ENCODE data around the gene TFEB. TPM values are rescaled to one million over a fixed set of nuclear protein-coding genes. Genes with fewer than 3 reads are reported as not detected.

Gene TFEB
- polyA plus RNA-seq, 4 donors = 4.5 to 10.2 (median 9.1) TPM

GRCh38 chr6:41693281-41694240 lies 41.8 kb downstream of the TFEB start:
- no peak for DNase-seq (ENCODE audit: low read depth in 4 of 4, low spot score in 3 of 4)

GRCh38 chr6:41692730-41693129 lies 42.7 kb downstream of the TFEB start:
- DNase-seq (ENCODE audit: low read depth in 4 of 4, low spot score in 3 of 4) = no peak

- DNase-seq (ENCODE audit: low read depth in 4 of 4, low spot score in 3 of 4) = no peak
These were observed 43.2 kb downstream of the TFEB start for GRCh38 chr6:41692080-41692675.

GRCh38 chr6:41691426-41692079 lies 43.9 kb downstream of the TFEB start:
- DNase-seq (ENCODE audit: low read depth in 4 of 4, low spot score in 3 of 4) = no peak

- no peak for DNase-seq (ENCODE audit: low read depth in 4 of 4, low spot score in 3 of 4)
These were observed 44.7 kb downstream of the TFEB start for GRCh38 chr6:41690541-41691330.

DNA sequence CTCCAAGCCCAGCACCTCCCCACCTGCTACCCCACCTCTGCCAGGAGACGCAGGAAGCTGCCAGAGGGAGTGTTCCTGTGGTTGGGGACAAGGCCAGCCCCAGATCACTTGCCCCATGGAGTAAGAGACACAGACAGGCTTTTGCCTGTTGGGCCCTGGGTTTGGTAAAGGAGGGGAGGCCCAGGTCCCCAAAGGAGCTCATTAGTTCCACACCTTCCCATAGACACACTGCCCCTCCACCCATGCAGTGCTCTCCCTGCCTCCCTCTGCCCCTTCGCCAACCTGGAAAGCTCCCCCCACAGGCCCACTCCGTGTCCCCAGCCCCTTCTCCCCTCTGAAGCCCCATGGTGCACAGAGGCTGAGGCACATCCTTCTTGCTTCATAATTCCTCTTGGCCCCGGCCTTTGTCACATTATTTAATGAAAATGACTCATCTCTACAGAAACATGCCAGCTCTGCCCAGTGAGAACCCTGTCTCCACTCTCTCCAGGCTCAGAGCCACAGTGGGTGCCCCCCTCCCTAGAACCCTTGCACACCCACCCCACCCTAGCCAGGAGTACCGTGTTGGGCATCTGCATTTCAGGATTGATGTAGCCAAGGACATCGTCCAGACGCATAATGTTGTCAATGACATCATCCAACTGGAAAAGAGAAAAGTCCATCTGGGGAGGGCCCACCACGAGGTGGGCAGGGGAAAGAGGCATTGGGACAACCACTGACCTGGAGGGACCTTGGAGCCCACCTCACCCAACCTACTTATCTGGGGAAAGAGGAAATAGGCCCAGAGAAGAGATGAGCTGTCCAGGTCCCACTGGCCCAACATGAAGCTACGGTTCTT lies 46.0 kb downstream of the TFEB start:
- no peak for DNase-seq (ENCODE audit: low read depth in 4 of 4, low spot score in 3 of 4)

DNA sequence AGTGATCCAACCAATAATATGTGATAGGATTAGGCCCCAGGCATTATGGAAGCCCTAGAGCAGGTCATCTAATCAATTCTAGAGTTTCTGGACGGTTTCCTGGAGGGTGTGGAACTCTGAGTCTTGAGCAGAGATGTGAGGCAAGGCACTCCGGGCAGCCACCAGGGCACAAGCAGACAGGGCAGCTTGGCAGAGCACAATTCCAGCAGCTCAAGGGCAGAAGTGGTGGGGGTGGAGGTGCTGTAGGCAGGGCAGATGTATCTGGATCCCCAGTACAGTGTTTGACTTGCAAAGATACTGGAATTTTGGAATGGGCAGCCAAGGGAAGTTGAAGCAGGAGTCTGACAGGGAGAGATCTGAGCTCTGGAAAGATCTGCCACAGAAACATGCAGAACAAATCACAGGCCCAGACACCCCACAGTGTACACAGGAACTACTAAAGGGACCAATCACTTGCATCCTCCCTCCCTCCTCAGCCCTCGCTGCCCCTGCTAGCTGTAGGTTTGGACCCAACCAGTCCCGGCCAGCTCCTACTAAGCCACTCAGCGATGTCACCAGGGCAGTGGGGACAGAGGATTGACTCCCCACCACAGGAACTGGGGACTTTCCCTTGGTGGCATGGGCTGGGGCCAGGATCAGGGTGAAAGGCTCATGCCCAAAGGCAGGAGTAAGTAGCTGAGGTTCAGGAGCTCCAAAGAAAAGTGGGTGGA lies 47.0 kb downstream of the TFEB start:
- DNase-seq (ENCODE audit: low read depth in 4 of 4, low spot score in 3 of 4) = no peak

DNA sequence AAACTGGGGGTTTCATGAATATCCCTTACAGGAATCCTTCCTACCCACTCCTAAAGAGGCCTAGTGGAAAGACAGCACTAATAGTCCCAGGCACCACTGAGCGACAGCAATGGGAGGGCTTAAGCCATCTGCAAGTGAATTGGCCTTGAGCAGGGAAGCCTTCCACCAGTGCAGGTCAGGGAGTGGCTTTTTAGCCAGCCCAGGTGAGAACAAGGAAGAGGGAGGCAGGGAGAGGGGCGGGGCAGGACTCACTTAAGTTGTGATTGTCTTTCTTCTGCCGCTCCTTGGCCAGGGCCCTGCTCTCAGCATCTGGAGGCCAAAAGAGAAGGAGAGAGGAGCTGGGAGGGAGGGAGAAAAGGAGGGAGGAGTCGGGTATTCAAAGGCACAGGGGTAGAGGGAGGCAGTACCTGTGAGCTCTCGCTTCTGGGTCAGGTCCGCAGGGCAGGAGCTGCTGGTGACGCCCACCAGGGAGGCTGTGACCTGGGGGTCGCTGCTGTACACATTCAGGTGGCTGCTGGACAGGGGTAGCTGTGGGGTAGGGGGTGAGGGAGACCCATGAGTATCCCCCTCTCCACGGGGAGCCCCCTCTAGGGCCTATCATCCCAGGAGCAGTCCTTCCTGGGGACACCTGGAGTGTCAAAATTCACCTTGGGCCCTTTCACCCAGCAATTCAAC lies 47.8 kb downstream of the TFEB start:
- no peak for DNase-seq (ENCODE audit: low read depth in 4 of 4, low spot score in 3 of 4)

DNA sequence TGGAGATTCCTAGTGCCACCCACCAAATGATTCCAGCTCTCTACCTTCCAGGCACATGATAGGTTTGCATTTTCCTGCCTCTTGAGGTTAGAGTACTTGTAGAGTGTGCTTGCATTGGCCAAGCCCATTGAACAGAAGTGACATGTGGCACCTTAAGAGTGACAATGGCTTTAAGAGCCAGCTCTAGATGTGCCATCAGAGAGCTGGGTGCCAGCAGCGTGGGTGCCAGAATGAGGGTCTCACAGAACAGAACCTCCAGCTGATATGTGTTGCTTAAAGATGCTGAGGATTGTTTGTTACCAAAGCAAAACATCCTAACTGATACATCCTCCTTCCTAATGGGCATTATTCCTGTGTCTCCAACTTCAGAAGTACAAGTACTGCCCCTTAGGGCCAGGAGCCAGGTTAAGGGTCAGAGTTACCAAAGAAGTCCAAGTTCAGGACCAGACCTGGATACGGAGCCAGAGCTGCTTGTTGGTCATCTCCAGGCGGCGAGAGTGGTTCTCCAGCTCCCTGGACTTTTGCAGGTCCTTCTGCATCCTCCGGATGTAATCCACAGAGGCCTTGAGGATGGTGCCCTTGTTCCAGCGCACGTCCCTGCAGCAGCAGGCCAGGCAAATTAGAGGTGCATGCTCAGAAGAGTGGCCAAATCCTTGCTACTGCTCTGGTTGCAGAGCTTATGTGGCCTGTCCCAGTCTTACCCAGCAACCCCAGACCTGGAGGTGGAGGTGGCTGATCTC lies 49.6 kb downstream of the TFEB start:
- no peak for DNase-seq (ENCODE audit: low read depth in 4 of 4, low spot score in 3 of 4)

GRCh38 chr6:41684311-41685180 lies 50.9 kb downstream of the TFEB start:
- no peak for DNase-seq (ENCODE audit: low read depth in 4 of 4, low spot score in 3 of 4)

DNA sequence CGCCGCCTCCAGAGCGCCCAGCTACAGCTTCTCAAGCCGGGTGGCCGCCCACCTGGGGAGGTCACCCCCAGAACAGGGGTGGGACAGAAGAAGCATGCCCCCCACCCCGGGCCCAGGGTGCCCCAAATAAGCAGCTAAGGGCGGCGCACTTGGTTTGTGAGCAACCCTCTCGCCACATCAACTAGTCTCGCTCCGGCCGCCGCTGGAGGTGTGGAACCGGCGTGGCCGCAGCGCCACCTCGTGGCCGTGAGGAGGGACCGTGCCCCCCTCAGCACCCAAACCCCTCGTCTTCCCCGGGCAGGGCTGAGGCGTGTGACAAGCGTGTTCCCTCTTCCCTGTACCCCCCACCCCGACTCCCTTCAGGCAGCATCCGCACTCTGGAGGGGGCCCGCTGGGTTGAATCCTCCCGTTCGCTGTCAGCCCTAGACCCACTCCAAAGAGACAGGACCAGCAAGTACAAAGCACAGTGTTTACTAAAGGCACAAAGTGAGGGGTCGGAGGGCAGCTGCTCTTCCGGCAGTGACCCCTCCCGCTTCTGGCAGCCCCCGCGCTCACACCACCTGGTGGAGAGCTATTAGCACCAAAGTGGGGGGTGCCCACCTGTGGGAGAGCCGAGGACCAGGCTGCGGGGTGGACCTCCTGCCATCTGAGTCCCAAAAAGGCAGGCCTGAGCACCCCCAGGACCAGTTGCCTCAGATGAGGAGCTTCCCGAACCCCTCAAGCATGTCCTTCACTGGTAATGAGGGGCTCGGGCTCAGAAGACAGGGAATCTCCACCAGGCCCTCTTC lies 51.7 kb downstream of the TFEB start:
- peak; percentile 51 to 65 (median 56) for DNase-seq (ENCODE audit: low read depth in 4 of 4, low spot score in 3 of 4)

DNA sequence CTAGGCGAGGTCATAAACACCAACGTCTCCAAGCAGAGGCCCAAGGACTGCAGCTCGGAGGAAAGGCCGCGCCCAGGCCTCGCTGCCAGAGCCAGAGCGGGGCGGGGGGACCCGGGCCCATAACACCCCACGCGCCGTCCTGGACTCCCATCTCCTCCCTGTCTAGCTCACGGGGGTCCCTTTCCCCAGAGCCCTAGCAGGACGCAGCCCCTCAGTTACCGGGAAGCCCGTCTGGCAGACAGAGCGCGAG lies 52.2 kb downstream of the TFEB start:
- no peak for DNase-seq (ENCODE audit: low read depth in 4 of 4, low spot score in 3 of 4)

GRCh38 chr6:41682497-41683272 lies 52.7 kb downstream of the TFEB start:
- no peak for DNase-seq (ENCODE audit: low read depth in 4 of 4, low spot score in 3 of 4)

DNA sequence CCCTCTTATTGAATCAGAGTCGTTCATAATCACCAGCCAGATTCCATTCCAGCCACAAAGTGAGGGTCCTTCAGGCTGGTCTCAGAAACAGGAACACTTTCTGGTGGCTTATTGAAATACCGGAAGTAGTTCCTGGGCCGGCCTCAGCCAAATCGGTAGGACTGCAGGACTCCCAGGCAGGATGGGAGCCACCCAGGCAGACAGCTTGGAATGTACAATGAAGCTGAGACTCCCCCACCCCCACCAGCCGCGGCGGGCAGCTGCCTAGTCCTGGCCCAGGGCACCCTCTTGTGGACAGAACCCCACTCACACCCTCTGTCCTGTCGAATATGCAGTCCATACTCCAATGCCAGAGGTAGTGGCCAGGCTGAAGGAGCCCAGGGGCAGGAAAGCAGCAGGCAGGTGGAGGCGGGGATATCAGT lies 53.3 kb downstream of the TFEB start:
- DNase-seq (ENCODE audit: low read depth in 4 of 4, low spot score in 3 of 4) = peak; percentile 75 to 87 (median 80)

DNA sequence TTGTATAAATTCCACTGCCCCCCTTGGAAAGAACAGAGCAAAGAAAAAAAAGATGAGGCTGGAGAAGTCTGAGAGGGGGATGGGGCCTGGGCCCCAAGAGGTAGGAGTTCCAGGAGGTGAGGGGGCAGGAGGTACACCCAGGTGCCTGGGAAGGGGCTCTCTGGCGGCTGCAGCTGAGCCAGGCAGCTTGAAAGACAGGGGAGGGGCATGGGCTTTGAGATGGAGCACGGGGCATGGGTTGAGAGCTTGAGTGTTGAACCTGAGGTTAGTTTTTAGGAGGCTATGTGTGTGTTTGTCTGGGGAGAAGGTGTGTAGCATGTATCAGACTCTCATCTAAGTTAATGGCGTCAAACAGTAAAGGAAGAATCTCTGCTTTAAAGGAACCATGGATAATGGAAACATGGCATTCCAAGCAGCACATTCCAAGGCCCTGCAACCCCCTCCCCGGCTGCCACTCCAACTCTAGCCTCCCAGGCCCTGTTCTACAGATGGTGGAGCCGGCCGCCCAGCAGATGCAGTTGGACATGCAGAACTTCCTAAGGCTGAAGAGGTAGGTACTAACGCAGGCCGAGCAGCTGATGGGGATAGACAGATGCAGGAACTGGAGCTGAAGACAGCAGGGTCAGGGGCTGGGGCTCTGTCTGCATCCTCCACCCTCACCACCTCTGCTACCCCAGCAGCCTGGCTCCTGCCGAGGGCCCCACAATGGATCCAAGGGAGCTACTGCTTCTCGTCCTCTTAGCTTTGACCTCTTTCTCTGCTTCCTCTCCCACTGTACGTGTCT lies 55.0 kb downstream of the TFEB start:
- no peak for DNase-seq (ENCODE audit: low read depth in 4 of 4, low spot score in 3 of 4)

Data from left renal pelvis (tissue), 4 donors.